Adipocyte (in vitro differentiated cells): ENCODE measurements around the gene PPP1R7.
"Not testable (repeated sequence)": the region's sequence is repeated elsewhere in the genome, so short reads cannot be mapped to it uniquely, and the experiment has no call there.

Source experiments
- DNase-seq: peaks from one replicate; pipeline ENCODE4 v3.0.0-alpha.2; 2015; ENCODE audit warnings: low read depth
- H3K27me3 ChIP-seq: replicated peaks from 2 replicates; pipeline ENCODE4 v1.7.0; 2013; ENCODE audit warnings: mild to moderate bottlenecking, low read length, moderate library complexity; ENCODE audit not compliant: control insufficient read depth, insufficient read depth
- H3K36me3 ChIP-seq: 2 replicates; pipeline ENCODE4 v1.7.0; 2013; ENCODE audit warnings: low read length, mild to moderate bottlenecking, moderate library complexity; ENCODE audit not compliant: control insufficient read depth, insufficient read depth, severe bottlenecking
- H3K4me1 ChIP-seq: 2 replicates; pipeline ENCODE4 v1.7.0; 2013; ENCODE audit warnings: mild to moderate bottlenecking, low read length, moderate library complexity; ENCODE audit not compliant: control insufficient read depth, insufficient read depth
- H3K4me3 ChIP-seq: 2 replicates; pipeline ENCODE4 v1.7.0; 2013; ENCODE audit warnings: mild to moderate bottlenecking, low read length, moderate library complexity
- H3K9ac ChIP-seq: 2 replicates; pipeline ENCODE4 v1.7.0; 2013; ENCODE audit warnings: mild to moderate bottlenecking, low read length, moderate library complexity
- H3K9me3 ChIP-seq: 2 replicates; pipeline ENCODE4 v1.7.0; 2013; ENCODE audit warnings: mild to moderate bottlenecking, low read length, moderate library complexity; ENCODE audit not compliant: control insufficient read depth

Gene PPP1R7

GRCh38 chr2:241189856-241190201 lies 39.6 kb downstream of the PPP1R7 start:
- H3K4me1 ChIP-seq = peaks cover 2% of the 10 kb centered on the region
- peaks cover 20% of the 10 kb centered on the region for H3K27me3 ChIP-seq
- DNase-seq = no peak
- no peaks in the 10 kb centered on the region for H3K9me3 ChIP-seq
- H3K4me3 ChIP-seq = no peak overlapping the region
- no peak overlapping the region for H3K9ac ChIP-seq
- H3K36me3 ChIP-seq = no peaks in the 10 kb centered on the region

- Histone ChIP-seq H3K27me3 (peaks cover 20% of the 10 kb centered on the region), H3K9me3 (no peaks in the 10 kb centered on the region), H3K4me1 (no peaks in the 10 kb centered on the region), H3K4me3 (no peak overlapping the region), H3K9ac (no peak overlapping the region), H3K36me3 (no peaks in the 10 kb centered on the region)
- DNase-seq = no peak
Measured at GRCh38 chr2:241190291-241190981, 40.2 kb downstream of the PPP1R7 start.

- Histone ChIP-seq H3K9ac (no peak overlapping the region), H3K27me3 (peaks cover 25% of the 10 kb centered on the region), H3K4me1 (no peaks in the 10 kb centered on the region), H3K36me3 (no peaks in the 10 kb centered on the region), H3K9me3 (no peaks in the 10 kb centered on the region), H3K4me3 (no peak overlapping the region)
- DNase-seq = no peak
Measured at GRCh38 chr2:241191081-241191480, 40.8 kb downstream of the PPP1R7 start.

DNA sequence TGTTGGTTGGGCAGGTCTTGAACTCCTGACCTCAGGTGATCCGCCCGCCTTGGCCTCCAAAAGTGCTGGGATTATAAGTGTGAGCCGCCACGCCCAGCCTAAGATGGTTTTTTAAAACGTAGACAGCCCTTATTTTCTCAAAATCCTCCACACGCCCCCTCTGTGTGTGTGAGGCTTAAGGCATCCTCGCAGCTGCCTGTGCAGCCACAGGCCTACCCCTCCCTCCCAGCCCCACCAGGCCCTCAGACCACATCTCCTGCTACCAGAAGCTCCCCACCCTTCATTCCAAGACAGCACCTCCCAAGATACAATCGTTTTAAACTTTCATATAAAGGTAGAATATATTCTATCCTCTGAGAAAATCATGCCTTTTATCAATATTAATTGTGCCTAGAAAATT lies 43.0 kb downstream of the PPP1R7 start:
- DNase-seq = no peak
- Histone ChIP-seq H3K4me1 (no peaks in the 10 kb centered on the region), H3K9ac (no peak overlapping the region), H3K4me3 (no peak overlapping the region), H3K27me3 (peaks cover 23% of the 10 kb centered on the region), H3K9me3 (no peaks in the 10 kb centered on the region), H3K36me3 (no peaks in the 10 kb centered on the region)

GRCh38 chr2:241194811-241195210 lies 44.5 kb downstream of the PPP1R7 start:
- Histone ChIP-seq H3K36me3 (no peaks in the 10 kb centered on the region), H3K9me3 (no peaks in the 10 kb centered on the region), H3K4me1 (no peaks in the 10 kb centered on the region), H3K27me3 (peaks cover 26% of the 10 kb centered on the region), H3K4me3 (no peak overlapping the region), H3K9ac (no peak overlapping the region)
- no peak for DNase-seq

- DNase-seq = no peak
- Histone ChIP-seq H3K36me3 (no peaks in the 10 kb centered on the region), H3K9me3 (no peaks in the 10 kb centered on the region), H3K9ac (no peak overlapping the region), H3K4me3 (no peak overlapping the region), H3K27me3 (peaks cover 26% of the 10 kb centered on the region), H3K4me1 (no peaks in the 10 kb centered on the region)
Measured at GRCh38 chr2:241195506-241196130, 45.4 kb downstream of the PPP1R7 start.

- not testable (repeated sequence) for H3K4me3 ChIP-seq, H3K36me3 ChIP-seq, H3K9me3 ChIP-seq, H3K4me1 ChIP-seq, DNase-seq, H3K9ac ChIP-seq
- peaks cover 26% of the 10 kb centered on the region for H3K27me3 ChIP-seq
Measured at GRCh38 chr2:241197246-241197645, 47.0 kb downstream of the PPP1R7 start.

- H3K4me3 ChIP-seq = no peak overlapping the region
- no peaks in the 10 kb centered on the region for H3K4me1 ChIP-seq
- H3K27me3 ChIP-seq = peaks cover 26% of the 10 kb centered on the region
- no peaks in the 10 kb centered on the region for H3K9me3 ChIP-seq
- DNase-seq = no peak
- H3K36me3 ChIP-seq = no peaks in the 10 kb centered on the region
- no peak overlapping the region for H3K9ac ChIP-seq
Measured at GRCh38 chr2:241197947-241198346, 47.7 kb downstream of the PPP1R7 start.

GRCh38 chr2:241198381-241199279 lies 48.4 kb downstream of the PPP1R7 start:
- Histone ChIP-seq H3K36me3 (no peaks in the 10 kb centered on the region), H3K4me1 (no peaks in the 10 kb centered on the region), H3K4me3 (no peak overlapping the region), H3K9me3 (no peaks in the 10 kb centered on the region), H3K9ac (no peak overlapping the region), H3K27me3 (peaks cover 26% of the 10 kb centered on the region)
- no peak for DNase-seq

GRCh38 chr2:241199286-241199685 lies 49.0 kb downstream of the PPP1R7 start:
- Histone ChIP-seq H3K4me3 (no peak overlapping the region), H3K27me3 (peaks cover 26% of the 10 kb centered on the region), H3K9ac (no peak overlapping the region), H3K36me3 (no peaks in the 10 kb centered on the region), H3K4me1 (no peaks in the 10 kb centered on the region), H3K9me3 (no peaks in the 10 kb centered on the region)
- DNase-seq = no peak
